ENCODE data around the gene FSTL1. TPM values are rescaled to one million over a fixed set of nuclear protein-coding genes. Genes with fewer than 3 reads are reported as not detected.

FSTL1 gene
- total RNA-seq, 2 experiments from 2014 or later = 1.0 to 2.9 TPM

DNA sequence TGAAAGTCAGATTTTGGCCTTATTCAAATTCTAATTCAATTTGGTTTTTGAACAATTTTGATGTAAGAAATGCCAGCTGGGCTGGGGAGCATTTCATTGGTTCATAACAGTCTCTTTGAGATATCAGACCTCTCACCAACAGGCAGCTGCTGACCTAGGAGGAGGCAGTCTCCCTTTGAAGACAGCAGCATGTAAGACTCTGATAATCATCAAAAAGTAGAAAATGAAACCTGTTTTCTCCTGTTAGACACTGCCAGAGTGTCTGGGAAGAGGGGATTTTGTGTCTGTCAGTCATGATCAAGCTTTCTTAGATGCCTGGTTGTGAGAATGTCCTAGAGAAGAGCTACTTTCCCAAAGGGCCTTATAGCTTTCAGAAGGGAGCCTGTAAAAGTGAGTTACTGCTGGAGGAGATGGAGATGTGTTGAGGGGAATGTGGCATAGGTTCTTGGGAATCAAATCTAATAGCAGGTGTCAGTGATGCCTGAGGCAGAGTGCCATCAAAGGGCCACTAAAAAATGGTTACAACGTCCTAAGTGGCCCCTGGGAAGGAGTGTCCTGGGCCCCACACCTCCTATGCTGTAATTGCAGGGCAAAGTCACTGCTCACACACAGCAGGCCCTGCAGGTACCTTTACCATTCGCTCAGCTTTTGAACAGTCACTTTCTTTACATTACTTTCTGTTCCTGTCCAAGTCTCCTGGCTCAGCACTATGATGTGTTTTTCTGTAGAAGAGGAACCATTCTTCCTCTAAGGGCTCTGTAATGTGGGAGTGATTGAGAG, 43.1 kb downstream of the FSTL1 start:
- intact Hi-C loops (cut with micrococcal nuclease) = no loop called here
- CTCF ChIA-PET = no interaction called here
- H3K27ac Mint-ChIP-seq = no peak overlapping the region

GRCh38 chr3:120404876-120405275, 45.9 kb downstream of the FSTL1 start:
- H3K36me3 Mint-ChIP-seq (ENCODE audit: low read depth) = no peaks in the 10 kb centered on the region
- H3K27me3 Mint-ChIP-seq = no peaks in the 10 kb centered on the region
- no peaks in the 10 kb centered on the region for H3K9me3 Mint-ChIP-seq
- TF ChIP-seq, protein P1, sequence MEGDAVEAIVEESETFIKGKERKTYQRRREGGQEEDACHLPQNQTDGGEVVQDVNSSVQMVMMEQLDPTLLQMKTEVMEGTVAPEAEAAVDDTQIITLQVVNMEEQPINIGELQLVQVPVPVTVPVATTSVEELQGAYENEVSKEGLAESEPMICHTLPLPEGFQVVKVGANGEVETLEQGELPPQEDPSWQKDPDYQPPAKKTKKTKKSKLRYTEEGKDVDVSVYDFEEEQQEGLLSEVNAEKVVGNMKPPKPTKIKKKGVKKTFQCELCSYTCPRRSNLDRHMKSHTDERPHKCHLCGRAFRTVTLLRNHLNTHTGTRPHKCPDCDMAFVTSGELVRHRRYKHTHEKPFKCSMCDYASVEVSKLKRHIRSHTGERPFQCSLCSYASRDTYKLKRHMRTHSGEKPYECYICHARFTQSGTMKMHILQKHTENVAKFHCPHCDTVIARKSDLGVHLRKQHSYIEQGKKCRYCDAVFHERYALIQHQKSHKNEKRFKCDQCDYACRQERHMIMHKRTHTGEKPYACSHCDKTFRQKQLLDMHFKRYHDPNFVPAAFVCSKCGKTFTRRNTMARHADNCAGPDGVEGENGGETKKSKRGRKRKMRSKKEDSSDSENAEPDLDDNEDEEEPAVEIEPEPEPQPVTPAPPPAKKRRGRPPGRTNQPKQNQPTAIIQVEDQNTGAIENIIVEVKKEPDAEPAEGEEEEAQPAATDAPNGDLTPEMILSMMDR (IDR thresholded peaks at IDR 0.05) = no peak
- ChIA-PET CTCF (interaction anchor here (1.0 to 3.0 kb wide), 4 partner anchors 12 to 513 kb away, joined by 3 to 16 read pairs (median 9); no protein-coding TSS in a partner anchor), POLR2A (no interaction called here)
- no peak overlapping the region for H3K4me3 Mint-ChIP-seq
- intact Hi-C loops (cut with micrococcal nuclease) = no loop called here
- H3K4me1 Mint-ChIP-seq (ENCODE audit: low read depth) = no peaks in the 10 kb centered on the region
- no peak overlapping the region for H3K27ac Mint-ChIP-seq
- ATAC-seq (no peak), DNase-seq (no peak)

More for the DNA sequence above, 43.1 kb downstream of the FSTL1 start:
- DNase-seq (no peak), ATAC-seq (no peak)
- Mint-ChIP-seq H3K4me1 (ENCODE audit: low read depth) (no peaks in the 10 kb centered on the region), H3K36me3 (ENCODE audit: low read depth) (no peaks in the 10 kb centered on the region), H3K9me3 (no peaks in the 10 kb centered on the region), H3K4me3 (no peak overlapping the region), H3K27me3 (no peaks in the 10 kb centered on the region)
- TF ChIP-seq, protein P1 (IDR thresholded peaks at IDR 0.05) = no peak
- POLR2A ChIA-PET = no interaction called here

DNA sequence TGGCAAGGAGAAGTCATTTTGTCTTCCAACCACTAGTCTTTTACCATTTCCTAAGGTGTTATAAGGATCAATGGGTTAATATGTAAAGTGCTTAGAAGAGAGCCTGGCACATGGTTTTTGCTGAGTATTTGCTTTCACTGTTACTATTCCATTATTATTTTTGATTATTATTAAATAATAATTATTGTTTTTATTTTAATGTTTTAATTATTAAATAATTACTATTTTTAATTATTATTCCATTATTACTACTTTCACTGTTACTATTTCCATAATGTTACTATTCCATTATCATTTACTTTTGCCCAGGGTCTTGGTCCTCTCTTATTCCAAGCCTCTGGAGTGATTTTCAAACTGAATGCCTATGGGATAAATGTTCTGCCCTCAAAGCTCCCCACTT, 48.5 kb downstream of the FSTL1 start:
- Mint-ChIP-seq H3K4me1 (ENCODE audit: low read depth) (no peaks in the 10 kb centered on the region), H3K27ac (no peak overlapping the region), H3K27me3 (no peaks in the 10 kb centered on the region), H3K9me3 (no peaks in the 10 kb centered on the region), H3K36me3 (ENCODE audit: low read depth) (no peaks in the 10 kb centered on the region), H3K4me3 (no peak overlapping the region)
- TF ChIP-seq, protein P1 (IDR thresholded peaks at IDR 0.05) = no peak
- DNase-seq (no peak), ATAC-seq (no peak)
- intact Hi-C loops (cut with micrococcal nuclease) = no loop called here
- CTCF ChIA-PET = interaction anchor here (3.0 kb wide), 1 partner anchor 14 kb away, joined by 16 read pairs; no protein-coding TSS in a partner anchor
- POLR2A ChIA-PET = no interaction called here

- TF ChIP-seq, protein P1 (IDR thresholded peaks at IDR 0.05) = no peak
- Mint-ChIP-seq H3K4me3 (no peak overlapping the region), H3K27me3 (peaks cover 1% of the 10 kb centered on the region), H3K36me3 (ENCODE audit: low read depth) (no peaks in the 10 kb centered on the region), H3K9me3 (no peaks in the 10 kb centered on the region), H3K4me1 (ENCODE audit: low read depth) (no peaks in the 10 kb centered on the region), H3K27ac (no peak overlapping the region)
- ChIA-PET POLR2A (no interaction called here), CTCF (interaction anchor here (0.9 to 5.2 kb wide), 2 partner anchors 11 to 18 kb away, joined by 3 to 26 read pairs; no protein-coding TSS in a partner anchor)
- intact Hi-C loops (cut with micrococcal nuclease) = no loop called here
- no peak for DNase-seq
- no peak for ATAC-seq
Measured at GRCh38 chr3:120399372-120399771, 51.4 kb downstream of the FSTL1 start.

DNA sequence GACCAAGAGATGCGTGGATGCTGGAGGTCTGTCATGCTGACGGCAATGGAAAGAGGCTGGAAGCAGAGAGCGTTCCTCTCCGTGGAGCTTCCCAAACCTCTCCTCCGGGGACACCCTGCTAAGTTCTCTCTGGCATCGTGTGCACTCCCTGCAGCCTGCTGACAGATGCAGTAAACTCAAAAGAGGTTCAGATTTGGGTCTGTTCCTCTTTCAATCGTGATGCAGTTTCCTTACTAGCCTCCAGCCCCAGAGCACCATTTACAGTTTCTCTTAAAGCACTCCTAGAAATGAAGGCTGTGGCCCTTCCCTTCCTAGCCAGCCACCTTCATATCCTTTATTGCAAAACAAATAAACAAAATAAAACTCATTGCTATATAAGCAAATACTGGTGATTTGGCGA, 54.3 kb downstream of the FSTL1 start:
- Mint-ChIP-seq H3K4me1 (ENCODE audit: low read depth) (no peaks in the 10 kb centered on the region), H3K36me3 (ENCODE audit: low read depth) (no peaks in the 10 kb centered on the region), H3K27ac (no peak overlapping the region), H3K4me3 (no peak overlapping the region), H3K27me3 (peaks cover 1% of the 10 kb centered on the region), H3K9me3 (no peaks in the 10 kb centered on the region)
- ATAC-seq (no peak), DNase-seq (no peak)
- intact Hi-C loops (cut with micrococcal nuclease) = no loop called here
- ChIA-PET POLR2A (no interaction called here), CTCF (interaction anchor here (5.2 kb wide), 1 partner anchor 21 kb away, joined by 26 read pairs; no protein-coding TSS in a partner anchor)
- TF ChIP-seq, protein P1 (IDR thresholded peaks at IDR 0.05) = no peak

All from activated CD8-positive, alpha-beta T cell treated with anti-CD3 and anti-CD28 coated beads for 36 hours (primary cell).